HCT116 (cell line): ENCODE results near the gene SET. TPM values are rescaled to one million over a fixed set of nuclear protein-coding genes. Genes with fewer than 3 reads are reported as not detected.

Experiments used
- ATAC-seq: fragments of 200-7000 bp; cut with Tn5 transposase; 2 replicates; pipeline ENCODE4 v1.9.1; 2020; ENCODE audit warnings: mild to moderate bottlenecking, moderate library complexity
- BruUV-seq: library from RNA; stranded (reverse); fragments of 400-500 nt; replicated peaks from 2 replicates; lab custom pipeline; 2021; lab: Mats Ljungman, UMichigan
- CTCF ChIA-PET: fragments of 300-600 bp; sonication (Branson Sonifier 250); formaldehyde crosslinking; loops from one replicate; lab custom pipeline; 2021; ENCODE audit warnings: antibody characterized with exemption; lab: Charles Lee
- POLR2A ChIA-PET: fragments of 300-600, 350-600 bp; sonication (Branson Sonifier 250); formaldehyde crosslinking; loops from one replicate; lab custom pipeline; 2021; ENCODE audit warnings: antibody characterized with exemption; lab: Charles Lee
- RAD21 ChIA-PET, 2 experiments: fragments of 300-600 bp; sonication (Branson Sonifier 250); formaldehyde crosslinking; loops; one replicate each; lab custom pipeline; 2023; ENCODE audit warnings: low total read pairs in 2 of 2; ENCODE audit not compliant: uncharacterized antibody in 2 of 2, unreplicated experiment in 2 of 2, low non-redundant PET in 1 of 2; lab: Charles Lee
- DNase-seq: peaks from one replicate; pipeline ENCODE4 v3.0.0-alpha.2; 2010; ENCODE audit warnings: low read depth, low spot score
- H2AFZ ChIP-seq: fragments of 200-600 bp; shearing (Covaris generic), sonication (generic); 2 replicates; pipeline ENCODE4 v1.6.1; 2017; ENCODE audit warnings: low read depth, mixed run types, mixed read lengths, antibody characterized with exemption, low read length; ENCODE audit not compliant: poor library complexity, severe bottlenecking
- H3K27ac ChIP-seq: 2 replicates; pipeline ENCODE4 v1.5.1; 2012; ENCODE audit warnings: low read depth, low read length
- H3K27me3 ChIP-seq: fragments of 200-600 bp; sonication (generic); 2 replicates; pipeline ENCODE4 v1.6.1; 2016; ENCODE audit warnings: mixed run types, low read length, mixed read lengths; ENCODE audit not compliant: insufficient read depth
- H3K36me3 ChIP-seq, 2 experiments: fragments of 200-500 bp in 1 of 2; fragments of 200-600 bp in 1 of 2; sonication (Bioruptor generic) in 1 of 2; sonication (generic) in 1 of 2; 2 replicates each; pipeline versions ENCODE4 v1.5.1 to v1.6.1; 2014 to 2016; ENCODE audit warnings: low read length in 2 of 2, inconsistent platforms in 1 of 2, mixed read lengths in 1 of 2, mixed run types in 1 of 2; ENCODE audit not compliant: insufficient read depth in 2 of 2, control insufficient read depth in 1 of 2
- H3K4me1 ChIP-seq, 2 experiments: fragments of 200-600 bp in 1 of 2; sonication (generic) in 1 of 2; 2 replicates each; pipeline versions ENCODE4 v1.5.1 to v1.6.1; 2012 to 2017; ENCODE audit warnings: low read length in 2 of 2, inconsistent platforms in 1 of 2, mild to moderate bottlenecking in 1 of 2, mixed read lengths in 1 of 2, mixed run types in 1 of 2, moderate library complexity in 1 of 2; ENCODE audit not compliant: insufficient read depth in 2 of 2, control insufficient read depth in 1 of 2
- H3K4me2 ChIP-seq: fragments of 200-600 bp; sonication (generic); 2 replicates; pipeline ENCODE4 v1.6.1; 2017; ENCODE audit warnings: mixed run types, low read length, mixed read lengths
- H3K4me3 ChIP-seq, 2 experiments: fragments of 200-600 bp in 1 of 2; sonication (generic) in 1 of 2; replicated peaks in 1 of 2; 2 replicates each; pipeline ENCODE4 v1.5.1; 2011 to 2016; ENCODE audit warnings: low read length in 2 of 2, control low read depth in 1 of 2, low read depth in 1 of 2, mild to moderate bottlenecking in 1 of 2, mixed read lengths in 1 of 2, mixed run types in 1 of 2
- H3K79me2 ChIP-seq: fragments of 200-600 bp; sonication (generic); 2 replicates; pipeline ENCODE4 v1.6.1; 2017; ENCODE audit warnings: mild to moderate bottlenecking, mixed run types, low read length, moderate library complexity, mixed read lengths; ENCODE audit not compliant: insufficient read depth
- H3K9ac ChIP-seq: fragments of 200-600 bp; sonication (generic); 2 replicates; pipeline ENCODE4 v1.6.1; 2016; ENCODE audit warnings: low read length, mixed read lengths
- H3K9me2 ChIP-seq: fragments of 200-600 bp; sonication (generic), shearing (Covaris generic); 2 replicates; pipeline ENCODE4 v1.6.1; 2017; ENCODE audit warnings: mixed run types, mild to moderate bottlenecking, moderate library complexity; ENCODE audit not compliant: insufficient read depth
- H3K9me3 ChIP-seq, 2 experiments: fragments of 200-500 bp in 1 of 2; fragments of 200-600 bp in 1 of 2; sonication (Bioruptor generic) in 1 of 2; sonication (generic) in 1 of 2; 2 replicates each; pipeline ENCODE4 v1.6.1; 2014 to 2017; ENCODE audit warnings: low read length in 2 of 2, mixed read lengths in 2 of 2, inconsistent platforms in 1 of 2, low read depth in 1 of 2, mild to moderate bottlenecking in 1 of 2, mixed run types in 1 of 2, moderate library complexity in 1 of 2; ENCODE audit not compliant: control insufficient read depth in 1 of 2, insufficient read depth in 1 of 2
- H4K20me1 ChIP-seq: fragments of 200-600 bp; sonication (generic), shearing (Covaris generic); 2 replicates; pipeline ENCODE4 v1.6.1; 2017; ENCODE audit warnings: mixed run types, mild to moderate bottlenecking, moderate library complexity; ENCODE audit not compliant: insufficient read depth
- ATF3 ChIP-seq: IDR thresholded peaks from 2 replicates; pipeline ENCODE4 v1.6.1; 2012
- EGR1 ChIP-seq: IDR thresholded peaks from 2 replicates; pipeline ENCODE4 v1.6.1; 2012; ENCODE audit warnings: low read depth
- EZH2 ChIP-seq: fragments of 200-600 bp; sonication (generic); IDR thresholded peaks from 2 replicates; pipeline ENCODE4 v1.6.1; 2017; ENCODE audit warnings: antibody characterized with exemption, mixed run types
- MAX ChIP-seq: IDR thresholded peaks from 2 replicates; pipeline ENCODE4 v1.6.1; 2012
- RAD21 ChIP-seq: IDR thresholded peaks from 2 replicates; pipeline ENCODE4 v1.6.1; 2012; ENCODE audit warnings: low read depth, mild to moderate bottlenecking
- SP1 ChIP-seq: IDR thresholded peaks from 2 replicates; pipeline ENCODE4 v1.6.1; 2012; ENCODE audit warnings: low read depth
- ZFX ChIP-seq: fragments of 450-650 bp; IDR thresholded peaks from 2 replicates; pipeline ENCODE4 v1.6.1; 2017
- intact Hi-C: fragments of 100-400 bp; cut with micrococcal nuclease; formaldehyde crosslinking; loops from 2 replicates; pipeline ENCODE4 v1.10.0; 2022
- total RNA-seq: library from RNA; stranded (reverse); gene quantifications from one replicate; pipeline ENCODE4 v1.2.1, GENCODE V29; 2021; ENCODE audit not compliant: unreplicated experiment
- TF ChIP-seq, protein P1 (sequence below), 3 experiments: fragments of 200-600 bp in 1 of 3; sonication (generic) in 1 of 3; IDR thresholded peaks in 2 of 3; conservative IDR thresholded peaks in 1 of 3; 2 replicates each; pipeline ENCODE4 v1.5.1; 2012 to 2017; ENCODE audit warnings: low read depth in 2 of 3, low read length in 2 of 3, antibody characterized with exemption in 1 of 3, borderline replicate concordance in 1 of 3, control low read depth in 1 of 3, mild to moderate bottlenecking in 1 of 3, mixed read lengths in 1 of 3, mixed run types in 1 of 3, moderate library complexity in 1 of 3; ENCODE audit not compliant: insufficient read depth in 1 of 3

SET gene
- total RNA-seq, 1 experiment from 2014 or later = 595 TPM

DNA sequence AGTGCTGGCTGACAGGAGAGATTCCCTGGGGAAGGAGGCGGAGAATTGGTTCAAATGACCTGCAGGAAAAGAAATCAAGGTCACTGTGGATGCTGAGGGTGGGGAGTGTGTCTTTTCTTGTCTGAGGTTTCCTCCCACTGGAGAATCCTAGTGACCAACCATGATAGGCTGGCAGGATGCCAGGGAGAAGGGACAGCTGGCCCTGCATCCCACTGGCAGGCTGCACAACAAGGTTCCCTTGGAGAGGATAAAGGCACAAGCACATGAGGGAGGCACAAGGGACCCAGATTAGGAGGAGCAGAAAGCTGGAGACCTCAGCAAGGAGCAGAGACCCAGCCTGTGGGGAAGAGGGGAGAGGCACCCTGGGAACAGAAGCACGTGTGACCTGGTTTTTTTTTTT lies 46.4 kb downstream of the SET start:
- ChIA-PET POLR2A (interaction anchor here (0.5 to 0.7 kb wide), 2 partner anchors 82 to 83 kb away, joined by 3 to 4 read pairs; partner anchors contain the start of gene ENDOG), RAD21 (no interaction called here), CTCF (interaction anchor here (1.5 kb wide), 1 partner anchor 11 kb away, joined by 4 read pairs; the partner anchor contains the start of gene ZDHHC12)
- intact Hi-C loops = no loop called here
- Histone ChIP-seq H3K4me2 (no peak overlapping the region), H3K9ac (no peak overlapping the region), H3K4me3 (no peak overlapping the region), H3K36me3 (no peaks in the 10 kb centered on the region), H3K79me2 (no peaks in the 10 kb centered on the region), H3K27ac (no peak overlapping the region), H2AFZ (no peak overlapping the region), H3K9me3 (no peaks in the 10 kb centered on the region), H3K9me2 (no peaks in the 10 kb centered on the region), H3K27me3 (no peaks in the 10 kb centered on the region), H4K20me1 (no peaks in the 10 kb centered on the region), H3K4me1 (peaks cover 0 to 10% of the 10 kb centered on the region in 2 experiments; a peak in 1 of 4 replicates)
- ATAC-seq = no peak
- no peak for DNase-seq
- BruUV-seq = no TSS peak
- TF ChIP-seq ATF3 (no peak), EZH2 (no peak), EGR1 (no peak), RAD21 (no peak), ZFX (no peak), SP1 (no peak), MAX (no peak)
- TF ChIP-seq, protein P1, sequence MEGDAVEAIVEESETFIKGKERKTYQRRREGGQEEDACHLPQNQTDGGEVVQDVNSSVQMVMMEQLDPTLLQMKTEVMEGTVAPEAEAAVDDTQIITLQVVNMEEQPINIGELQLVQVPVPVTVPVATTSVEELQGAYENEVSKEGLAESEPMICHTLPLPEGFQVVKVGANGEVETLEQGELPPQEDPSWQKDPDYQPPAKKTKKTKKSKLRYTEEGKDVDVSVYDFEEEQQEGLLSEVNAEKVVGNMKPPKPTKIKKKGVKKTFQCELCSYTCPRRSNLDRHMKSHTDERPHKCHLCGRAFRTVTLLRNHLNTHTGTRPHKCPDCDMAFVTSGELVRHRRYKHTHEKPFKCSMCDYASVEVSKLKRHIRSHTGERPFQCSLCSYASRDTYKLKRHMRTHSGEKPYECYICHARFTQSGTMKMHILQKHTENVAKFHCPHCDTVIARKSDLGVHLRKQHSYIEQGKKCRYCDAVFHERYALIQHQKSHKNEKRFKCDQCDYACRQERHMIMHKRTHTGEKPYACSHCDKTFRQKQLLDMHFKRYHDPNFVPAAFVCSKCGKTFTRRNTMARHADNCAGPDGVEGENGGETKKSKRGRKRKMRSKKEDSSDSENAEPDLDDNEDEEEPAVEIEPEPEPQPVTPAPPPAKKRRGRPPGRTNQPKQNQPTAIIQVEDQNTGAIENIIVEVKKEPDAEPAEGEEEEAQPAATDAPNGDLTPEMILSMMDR (IDR thresholded peaks at IDR 0.05 in 2 of 3, conservative IDR thresholded peaks at IDR 0.05 in 1 of 3; ENCODE audit: borderline replicate concordance in 1 of 3, insufficient read depth in 1 of 3, low read depth in 2 of 3, low read length in 2 of 3) = no peak
